GM06990 (cell line): ENCODE measurements around the gene MPC1.

Experiments used
- DNase-seq: peaks from one replicate; pipeline ENCODE4 v3.0.0-alpha.2; 2011; ENCODE audit not compliant: insufficient read length; ENCODE audit errors: extremely low read depth
- H3K27me3 ChIP-seq: replicated peaks from 2 replicates; pipeline ENCODE4 v1.6.0; 2011; ENCODE audit warnings: low read length; ENCODE audit not compliant: control insufficient read depth, insufficient read depth
- H3K36me3 ChIP-seq: 2 replicates; pipeline ENCODE4 v1.5.1; 2011; ENCODE audit warnings: low read length; ENCODE audit not compliant: control insufficient read depth, insufficient read depth
- H3K4me3 ChIP-seq: replicated peaks from 2 replicates; pipeline ENCODE4 v1.5.1; 2011; ENCODE audit warnings: low read depth, mild to moderate bottlenecking, control low read depth, low read length
- CTCF ChIP-seq: IDR thresholded peaks from 2 replicates; pipeline ENCODE4 v1.5.1; 2011; ENCODE audit warnings: low read length, control low read depth, mild to moderate bottlenecking, inconsistent platforms; ENCODE audit not compliant: insufficient read depth, poor library complexity, severe bottlenecking

Gene MPC1

GRCh38 chr6:166382933-166383801 lies at the start of gene MPC1:
Gene MPC1 (minus strand): TSS chr6:166382940. CDS start chr6:166382876, 64 bp downstream.
- Histone ChIP-seq H3K36me3 (no peaks in the 10 kb centered on the region), H3K27me3 (no peaks in the 10 kb centered on the region), H3K4me3 (peak within 1 kb of the TSS; percentile 94)
- peak; percentile 99 for DNase-seq
- no peak for TF ChIP-seq CTCF

- H3K4me3 ChIP-seq, result no peak overlapping the region
- no peak for TF ChIP-seq CTCF
- H3K27me3 ChIP-seq, result no peaks in the 10 kb centered on the region
These were observed 47.5 kb upstream of the MPC1 start for GRCh38 chr6:166430269-166430668.

DNA sequence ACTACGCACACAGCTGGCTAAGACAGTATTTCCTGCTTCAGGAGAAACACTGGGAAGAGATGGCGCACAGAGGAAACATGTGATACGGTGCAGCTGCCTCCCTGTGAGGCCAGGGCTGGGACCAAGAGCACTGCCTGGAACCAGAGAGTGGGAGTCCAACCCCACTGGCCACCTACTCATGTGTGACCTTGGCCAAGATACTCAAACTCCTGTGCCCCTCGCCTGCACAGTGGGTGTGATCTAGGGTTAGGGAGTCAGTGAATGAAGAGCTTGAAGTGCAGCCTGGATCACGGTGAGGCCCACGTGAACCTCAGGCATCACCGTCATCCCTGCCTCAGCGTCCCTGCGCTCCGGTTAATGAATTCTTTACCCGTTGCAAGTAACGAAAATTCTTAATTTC lies 41.7 kb upstream of the MPC1 start:
- no peak overlapping the region for H3K4me3 ChIP-seq
- DNase-seq, result no peak
- no peaks in the 10 kb centered on the region for H3K36me3 ChIP-seq
- no peaks in the 10 kb centered on the region for H3K27me3 ChIP-seq
- no peak for TF ChIP-seq CTCF

More at GRCh38 chr6:166430269-166430668, 47.5 kb upstream of the MPC1 start:
- no peaks in the 10 kb centered on the region for H3K36me3 ChIP-seq
- no peak for DNase-seq

DNA sequence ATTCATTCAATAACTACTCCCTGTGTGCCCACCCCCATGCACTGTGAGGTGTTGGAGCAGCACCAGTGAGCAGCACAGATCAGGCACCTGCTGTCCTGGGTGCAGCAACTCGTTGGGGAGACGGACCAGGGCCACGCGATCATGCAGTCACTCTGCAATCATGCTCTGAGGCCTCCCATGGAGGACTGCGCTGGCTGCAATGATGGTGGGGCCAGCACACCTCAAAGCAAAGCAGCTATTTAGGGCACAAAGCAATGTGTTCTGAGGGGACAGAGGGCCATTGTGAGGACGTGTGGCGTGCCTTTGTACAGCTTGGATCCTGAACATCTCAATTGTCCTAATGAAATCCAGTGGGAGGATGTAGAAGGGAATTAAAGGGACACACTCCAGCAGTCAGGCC lies 41.0 kb upstream of the MPC1 start:
- DNase-seq, result no peak
- no peak for TF ChIP-seq CTCF
- no peak overlapping the region for H3K4me3 ChIP-seq
- no peaks in the 10 kb centered on the region for H3K36me3 ChIP-seq
- H3K27me3 ChIP-seq, result no peaks in the 10 kb centered on the region

- TF ChIP-seq CTCF, result no peak
- Histone ChIP-seq H3K36me3 (no peaks in the 10 kb centered on the region), H3K4me3 (no peak overlapping the region), H3K27me3 (no peaks in the 10 kb centered on the region)
- no peak for DNase-seq
These were observed 40.5 kb upstream of the MPC1 start for GRCh38 chr6:166423051-166423745.
